CD4-positive, alpha-beta T cell treated with Interleukin-1 beta for 1 hour (primary cell): ENCODE data around the gene GLT1D1.
"Not testable (repeated sequence)": the region's sequence is repeated elsewhere in the genome, so short reads cannot be mapped to it uniquely, and the experiment has no call there.

Source experiments
- DNase-seq, 2 donors: peaks; one replicate each; pipeline ENCODE4 v3.0.0-alpha.2; 2020 to 2022

The GLT1D1 gene

GRCh38 chr12:128820723-128821432, 32.4 kb upstream of the GLT1D1 start:
- DNase-seq: peak; percentile 24 to 68

- no peak for DNase-seq
These were observed 29.9 kb upstream of the GLT1D1 start for GRCh38 chr12:128823216-128823915.

GRCh38 chr12:128823916-128824839, 29.1 kb upstream of the GLT1D1 start, which contains the start of gene SLC15A4:
TSS of gene SLC15A4 (minus strand) at chr12:128823958. CDS start at chr12:128823943, 15 bp downstream.
- peak; percentile 93 to 94 for DNase-seq

- no peak for DNase-seq
These were observed 27.4 kb upstream of the GLT1D1 start for GRCh38 chr12:128825835-128826234.

- no peak for DNase-seq
These were observed 25.6 kb upstream of the GLT1D1 start for GRCh38 chr12:128827724-128828123.

DNA sequence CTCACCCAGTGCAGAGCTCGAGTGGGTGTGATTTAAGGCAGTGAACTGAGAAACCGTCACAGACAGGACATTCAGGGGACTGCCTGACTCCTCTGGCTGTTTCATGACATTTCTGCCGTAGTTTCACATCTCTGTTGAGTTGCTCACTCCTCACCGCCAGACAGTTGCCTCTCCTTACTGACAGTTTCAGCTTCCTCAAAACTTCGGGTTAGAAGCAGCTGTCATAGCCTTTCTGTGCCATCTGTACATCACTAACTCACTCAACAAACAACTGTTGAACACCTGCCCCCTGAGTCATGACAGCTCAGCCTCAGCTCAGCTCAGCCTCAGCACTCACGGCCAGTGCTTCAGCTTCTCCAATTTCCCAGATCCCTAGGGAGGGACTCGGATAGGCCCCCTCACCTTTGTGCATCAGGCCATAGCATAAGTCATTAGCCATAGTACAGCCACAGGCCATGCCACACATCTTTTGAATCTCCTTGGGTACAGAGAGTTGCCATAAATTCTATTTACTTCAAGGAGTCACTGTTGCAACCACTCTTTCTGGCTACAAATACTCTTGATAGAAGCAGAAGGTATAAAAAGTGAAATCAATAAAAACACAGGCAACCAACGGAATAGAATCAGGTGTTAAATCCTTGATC, 23.3 kb upstream of the GLT1D1 start:
- peak in 1 of 2 donors; percentile 73 for DNase-seq

DNA sequence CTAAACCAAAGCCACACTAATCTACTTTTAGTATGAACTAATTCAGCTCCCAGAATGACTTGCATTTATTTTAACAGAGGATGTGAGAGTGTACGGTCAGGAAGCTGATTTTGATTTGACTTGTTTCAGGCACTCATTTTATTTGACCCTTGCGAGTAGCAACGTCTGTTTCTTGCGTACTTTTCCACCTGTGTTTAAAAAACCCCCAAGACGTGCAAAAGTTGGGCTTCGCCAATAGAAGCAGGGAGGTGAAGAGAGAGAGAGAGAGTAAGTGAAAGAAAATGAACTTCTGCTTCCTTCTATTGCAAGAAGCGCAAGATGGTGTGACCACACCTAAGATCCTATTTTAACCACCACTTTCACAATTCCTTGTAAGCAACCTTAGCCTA, 22.8 kb upstream of the GLT1D1 start:
- peak in 1 of 2 donors; percentile 23 for DNase-seq

- DNase-seq: no peak
These were observed 19.9 kb upstream of the GLT1D1 start for GRCh38 chr12:128833418-128833817.

DNA sequence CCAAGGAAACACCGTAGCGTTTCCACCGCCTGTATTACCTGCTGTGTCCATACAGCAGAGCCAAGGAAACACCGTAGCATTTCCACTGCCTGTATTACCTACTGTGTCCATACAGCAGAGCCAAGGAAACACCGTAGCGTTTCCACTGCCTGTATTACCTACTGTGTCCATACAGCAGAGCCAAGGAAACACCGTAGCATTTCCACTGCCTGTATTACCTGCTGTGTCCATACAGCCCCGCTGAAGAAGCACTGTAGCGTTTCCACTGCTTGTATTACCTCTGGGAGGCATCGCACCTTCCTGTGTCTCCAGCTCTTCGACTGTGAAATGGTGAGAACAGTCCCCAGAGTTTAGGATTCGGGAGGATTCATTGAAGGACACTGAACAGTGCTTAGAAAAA, 13.4 kb upstream of the GLT1D1 start:
- not testable (repeated sequence) for DNase-seq

DNA sequence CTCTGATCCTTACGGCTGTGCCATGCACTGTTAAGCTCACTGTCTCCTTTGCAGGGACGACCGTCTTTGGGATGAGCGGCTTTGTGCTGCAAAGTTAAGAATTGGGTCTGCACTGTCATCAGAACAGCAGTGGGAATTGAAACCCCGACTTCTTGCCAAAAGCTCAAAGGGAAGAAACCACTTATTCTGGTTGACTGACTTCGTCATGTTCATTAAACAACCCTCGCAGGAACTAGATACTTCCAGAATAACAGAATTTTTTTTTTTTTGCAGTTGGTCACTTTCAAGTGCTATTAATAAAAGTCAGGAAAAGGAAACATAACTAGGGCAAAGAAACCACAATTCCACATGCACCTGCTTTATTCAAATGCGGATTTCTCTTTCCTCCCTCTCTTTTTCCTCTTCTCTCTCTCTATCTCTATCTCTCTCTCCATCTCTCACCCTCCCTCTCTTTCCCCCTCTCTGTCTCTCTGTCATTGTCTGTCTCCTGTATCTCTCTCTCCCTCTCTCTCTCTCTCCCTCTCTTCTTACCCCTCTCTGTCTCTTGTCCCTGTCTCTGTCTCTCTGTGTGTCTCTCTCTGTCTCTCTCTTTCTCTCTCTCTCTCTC, 12.3 kb upstream of the GLT1D1 start:
- no peak for DNase-seq

DNA sequence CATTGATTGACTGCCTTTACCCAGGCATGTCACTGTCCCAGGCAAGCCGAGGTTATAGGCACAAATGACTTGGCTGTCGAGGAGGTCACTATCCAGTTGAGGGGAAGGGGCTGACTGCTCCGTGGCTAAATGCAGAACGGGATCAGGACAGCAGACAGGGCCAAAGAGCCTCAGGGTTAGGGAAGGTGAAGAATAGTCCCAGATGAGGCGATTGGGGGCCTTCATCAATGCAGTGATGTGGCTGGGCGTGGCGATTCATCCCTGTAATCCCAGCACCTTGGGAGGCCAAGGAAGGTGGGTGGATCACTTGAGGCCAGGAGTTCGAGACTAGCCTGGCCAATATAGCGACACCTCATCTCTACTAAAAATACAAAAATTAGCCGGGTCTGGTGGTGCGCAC, 10.7 kb upstream of the GLT1D1 start:
- DNase-seq: no peak

DNA sequence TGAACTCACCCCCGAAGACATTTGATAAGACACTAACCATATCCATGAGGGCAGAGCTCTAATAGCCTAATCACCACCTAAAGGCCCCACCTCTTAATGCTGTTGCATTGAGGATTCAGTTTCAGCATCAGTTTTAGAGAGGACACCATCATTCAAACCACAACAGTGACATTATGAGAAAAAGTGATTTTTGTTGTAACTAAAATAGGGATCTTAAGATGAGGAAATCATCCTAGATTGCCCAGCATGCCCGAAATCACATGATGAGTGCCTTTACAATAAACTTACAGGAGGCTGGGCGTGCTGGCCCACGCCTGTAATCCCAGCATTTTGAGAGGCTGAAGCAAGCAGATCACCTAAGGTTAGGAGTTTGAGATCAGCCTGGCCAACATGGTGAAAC, 9.7 kb upstream of the GLT1D1 start:
- DNase-seq: no peak

DNA sequence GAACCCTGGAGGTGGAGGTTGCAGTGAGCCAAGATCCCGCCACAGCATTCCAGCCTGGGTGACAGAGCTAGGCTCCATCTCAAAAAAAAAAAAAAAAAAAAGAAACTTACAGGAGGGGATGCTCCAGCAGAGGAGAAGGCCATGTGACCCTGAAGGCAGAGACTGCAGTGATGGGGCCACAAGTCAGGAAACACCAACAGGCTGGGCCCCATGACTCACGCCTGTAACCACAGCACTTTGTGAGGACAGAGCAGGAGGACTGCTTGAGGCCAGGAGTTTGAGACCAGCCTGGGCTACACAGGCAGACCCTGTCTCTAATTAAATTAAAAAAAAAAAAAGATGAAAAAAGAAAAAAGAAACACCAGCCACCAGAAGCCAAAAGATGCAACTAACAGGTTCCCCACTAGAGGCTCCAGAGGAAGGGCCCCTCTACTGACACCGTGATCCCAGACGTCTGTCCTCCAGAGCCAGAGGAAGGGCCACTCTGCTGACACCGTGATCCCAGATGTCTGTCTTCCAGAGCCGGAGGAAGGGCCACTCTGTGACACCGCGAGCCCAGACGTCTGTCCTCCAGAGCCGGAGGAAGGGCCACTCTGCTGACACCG, 9.1 kb upstream of the GLT1D1 start:
- DNase-seq: peak in 1 of 2 donors; percentile 74

GRCh38 chr12:128846671-128847070, 6.6 kb upstream of the GLT1D1 start:
- not testable (repeated sequence) for DNase-seq

DNA sequence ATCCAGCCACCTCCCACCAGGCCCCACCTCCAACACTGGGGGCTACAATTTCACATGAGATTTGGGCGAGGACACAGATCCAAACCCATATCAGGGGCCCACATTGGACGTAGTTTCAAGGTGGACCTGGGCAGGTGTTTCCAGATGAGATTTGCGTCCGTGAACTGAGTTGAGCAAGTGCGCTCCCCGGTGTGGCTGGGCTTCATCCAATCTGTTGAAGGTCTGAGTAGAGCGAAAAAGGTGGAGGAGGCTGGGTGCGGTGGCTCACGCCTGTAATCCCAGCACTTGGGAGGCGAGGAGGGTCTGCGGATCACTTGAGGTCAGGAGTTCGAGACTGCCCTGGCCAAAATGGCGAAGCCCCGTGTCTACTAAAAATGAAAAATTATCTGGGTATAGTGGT, 4.9 kb upstream of the GLT1D1 start:
- no peak for DNase-seq

DNA sequence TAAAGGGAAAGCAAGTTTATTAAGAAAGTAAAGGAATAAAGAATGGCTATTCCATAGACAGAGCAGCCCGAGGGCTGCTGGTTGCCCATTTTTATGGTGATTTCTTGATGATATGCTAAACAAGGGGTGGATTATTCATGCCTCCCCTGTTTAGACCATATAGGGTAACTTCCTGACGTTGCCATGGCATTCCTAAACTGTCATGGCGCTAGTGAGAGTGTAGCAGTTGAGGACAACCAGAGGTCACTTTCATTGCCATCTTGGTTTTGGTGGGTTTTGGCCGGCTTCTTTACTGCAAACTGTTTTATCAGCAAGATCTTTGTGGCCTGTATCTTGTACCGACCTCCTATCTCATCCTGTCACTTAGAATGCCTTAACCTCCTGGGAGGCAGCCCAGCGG, 3.5 kb upstream of the GLT1D1 start:
- not testable (repeated sequence) for DNase-seq

GRCh38 chr12:128850400-128850799, 2.9 kb upstream of the GLT1D1 start:
- no peak for DNase-seq

DNA sequence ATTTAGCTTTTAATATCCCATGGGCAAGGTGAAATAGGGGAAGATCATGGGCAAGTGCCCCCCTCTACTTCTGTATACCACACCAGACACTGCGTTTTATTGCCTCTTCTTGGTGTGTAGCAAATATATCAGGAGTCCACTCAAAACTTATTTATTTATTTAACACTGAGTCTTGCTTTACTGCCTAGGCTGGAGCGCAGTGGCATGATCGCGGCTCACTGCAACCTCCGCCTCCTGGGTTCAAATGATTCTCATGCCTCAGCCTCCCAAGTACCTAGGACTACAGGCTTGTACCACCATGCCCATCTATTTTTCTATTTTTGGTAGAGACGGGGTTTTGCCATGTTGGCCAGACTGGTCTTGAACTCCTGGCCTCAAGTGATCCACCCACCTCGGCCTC, 1.8 kb upstream of the GLT1D1 start:
- DNase-seq: not testable (repeated sequence)

DNA sequence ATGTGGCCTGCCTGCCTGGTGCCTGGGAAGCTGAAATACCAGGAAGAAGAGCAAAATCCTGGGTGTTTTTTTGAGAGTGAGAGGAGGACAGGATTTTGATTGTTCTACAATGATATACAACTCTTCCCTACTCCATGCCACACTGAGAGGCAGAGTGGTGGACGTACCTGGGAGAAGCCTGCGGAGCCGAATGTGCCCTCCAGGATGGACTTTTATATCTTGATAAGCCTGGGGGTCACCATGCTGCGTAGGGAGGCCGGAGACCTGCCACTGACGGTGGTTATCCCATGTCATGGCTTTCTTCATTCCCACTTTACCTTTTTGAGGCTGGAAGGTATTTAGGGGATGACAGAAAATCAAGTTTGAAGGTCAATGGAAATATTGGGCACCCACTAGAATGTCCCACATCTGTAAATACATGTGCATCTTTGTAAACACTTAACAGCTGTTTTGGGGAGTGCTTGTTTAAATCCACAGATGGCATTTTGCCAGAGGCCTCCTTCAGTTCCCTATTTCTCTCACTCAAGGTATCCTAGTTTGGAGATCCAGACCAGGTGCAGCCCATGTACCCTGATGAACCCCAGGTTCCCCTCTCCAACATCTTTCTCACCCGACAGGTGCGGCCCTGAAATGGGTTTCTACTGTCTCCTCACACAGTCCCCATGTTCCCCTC, 1.1 kb upstream of the GLT1D1 start:
- DNase-seq: no peak

GRCh38 chr12:128853600-128854197, 421 bp downstream of the GLT1D1 start:
- no peak for DNase-seq
